Right lobe of liver (tissue), 4 donors: ENCODE results near the gene ACOT6.

Experiments
- POLR2A ChIP-seq: fragments of 450-650 bp; IDR thresholded peaks from one replicate; pipeline ENCODE4 v1.6.1; 2017; ENCODE audit warnings: antibody characterized with exemption, mild to moderate bottlenecking
- TF ChIP-seq, protein P1 (sequence below), 4 donors: fragments of 200-600 bp in 3 of 4; fragments of 450-650 bp in 1 of 4; IDR thresholded peaks; one replicate each; pipeline versions ENCODE4 v1.5.1 to v1.8.0; 2016 to 2022; ENCODE audit warnings: antibody characterized with exemption in 4 of 4, mild to moderate bottlenecking in 2 of 4
- donor health status: DM: no; HTN: no; CAD: no.
- donor health status: DM: no; HTN: no; CAD: no.
- donor health status: DM: no; HTN: yes; CAD: no.

GRCh38 chr14:73589116-73589515 lies 23.2 kb upstream of the ACOT6 start:
- TF ChIP-seq, protein P1, sequence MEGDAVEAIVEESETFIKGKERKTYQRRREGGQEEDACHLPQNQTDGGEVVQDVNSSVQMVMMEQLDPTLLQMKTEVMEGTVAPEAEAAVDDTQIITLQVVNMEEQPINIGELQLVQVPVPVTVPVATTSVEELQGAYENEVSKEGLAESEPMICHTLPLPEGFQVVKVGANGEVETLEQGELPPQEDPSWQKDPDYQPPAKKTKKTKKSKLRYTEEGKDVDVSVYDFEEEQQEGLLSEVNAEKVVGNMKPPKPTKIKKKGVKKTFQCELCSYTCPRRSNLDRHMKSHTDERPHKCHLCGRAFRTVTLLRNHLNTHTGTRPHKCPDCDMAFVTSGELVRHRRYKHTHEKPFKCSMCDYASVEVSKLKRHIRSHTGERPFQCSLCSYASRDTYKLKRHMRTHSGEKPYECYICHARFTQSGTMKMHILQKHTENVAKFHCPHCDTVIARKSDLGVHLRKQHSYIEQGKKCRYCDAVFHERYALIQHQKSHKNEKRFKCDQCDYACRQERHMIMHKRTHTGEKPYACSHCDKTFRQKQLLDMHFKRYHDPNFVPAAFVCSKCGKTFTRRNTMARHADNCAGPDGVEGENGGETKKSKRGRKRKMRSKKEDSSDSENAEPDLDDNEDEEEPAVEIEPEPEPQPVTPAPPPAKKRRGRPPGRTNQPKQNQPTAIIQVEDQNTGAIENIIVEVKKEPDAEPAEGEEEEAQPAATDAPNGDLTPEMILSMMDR (IDR thresholded peaks at IDR 0.05), result no peak
- no peak for TF ChIP-seq POLR2A
